ENCODE data around the gene KRTAP4-2. TPM values are rescaled to one million over a fixed set of nuclear protein-coding genes. Genes with fewer than 3 reads are reported as not detected.
A peak's percentile ranks its signal among the peaks of the same experiment; 100 is the strongest.
"Not testable (repeated sequence)": the region's sequence is repeated elsewhere in the genome, so short reads cannot be mapped to it uniquely, and the experiment has no call there.

Gene KRTAP4-2
- total and polyA plus RNA-seq, 8 donors = not detected

GRCh38 chr17:41212524-41213169 is 34.6 kb upstream of the KRTAP4-2 start:
- Histone ChIP-seq H3K27ac (no peak overlapping the region), H3K36me3 (no peaks in the 10 kb centered on the region), H3K4me1 (no peaks in the 10 kb centered on the region), H3K4me3 (no peak overlapping the region), H3K9me3 (no peaks in the 10 kb centered on the region), H3K27me3 (peaks cover 0 to 43% of the 10 kb centered on the region in 2 donors)
- intact Hi-C loops (cut with DNase I) = no loop called here
- no peak for ATAC-seq
- peak in 1 of 4 donors; percentile 53 for DNase-seq
- no peak for TF ChIP-seq CTCF (IDR thresholded peaks at IDR 0.05)

- Histone ChIP-seq H3K4me3 (no peak overlapping the region), H3K27me3 (peaks cover 0 to 42% of the 10 kb centered on the region in 2 donors), H3K9me3 (no peaks in the 10 kb centered on the region), H3K4me1 (no peaks in the 10 kb centered on the region), H3K36me3 (no peaks in the 10 kb centered on the region), H3K27ac (no peak overlapping the region)
- TF ChIP-seq CTCF (IDR thresholded peaks at IDR 0.05) = no peak
- intact Hi-C loops (cut with DNase I) = no loop called here
- no peak for DNase-seq
- ATAC-seq = no peak
Observed at GRCh38 chr17:41211845-41212466, 33.9 kb upstream of the KRTAP4-2 start.

GRCh38 chr17:41199421-41200078 is 21.5 kb upstream of the KRTAP4-2 start:
- ATAC-seq (no peak), DNase-seq (no peak)
- H3K27ac ChIP-seq = no peak overlapping the region
- H3K4me1 ChIP-seq = no peaks in the 10 kb centered on the region
- no peak overlapping the region for H3K4me3 ChIP-seq
- no peak for TF ChIP-seq CTCF (IDR thresholded peaks at IDR 0.05)
- no peaks in the 10 kb centered on the region for H3K36me3 ChIP-seq
- H3K9me3 ChIP-seq = peaks cover 0 to 5% of the 10 kb centered on the region in 2 donors
- intact Hi-C loops (cut with DNase I) = no loop called here
- no peaks in the 10 kb centered on the region for H3K27me3 ChIP-seq

GRCh38 chr17:41196068-41196467 is 18.0 kb upstream of the KRTAP4-2 start:
- DNase-seq = no peak
- H3K4me1 ChIP-seq = no peaks in the 10 kb centered on the region
- intact Hi-C loops (cut with DNase I) = no loop called here
- no peak for TF ChIP-seq CTCF (IDR thresholded peaks at IDR 0.05)
- no peaks in the 10 kb centered on the region for H3K27me3 ChIP-seq
- no peak overlapping the region for H3K4me3 ChIP-seq
- no peaks in the 10 kb centered on the region for H3K36me3 ChIP-seq
- no peak overlapping the region for H3K27ac ChIP-seq
- no peak for ATAC-seq
- peaks cover 0 to 5% of the 10 kb centered on the region in 2 donors for H3K9me3 ChIP-seq

- DNase-seq (no peak), ATAC-seq (no peak)
- TF ChIP-seq CTCF (IDR thresholded peaks at IDR 0.05) = no peak
- no peaks in the 10 kb centered on the region for H3K9me3 ChIP-seq
- no peak overlapping the region for H3K4me3 ChIP-seq
- H3K27me3 ChIP-seq = peaks cover 0 to 18% of the 10 kb centered on the region in 2 donors
- H3K27ac ChIP-seq = no peak overlapping the region
- no peaks in the 10 kb centered on the region for H3K4me1 ChIP-seq
- intact Hi-C loops (cut with DNase I) = no loop called here
- H3K36me3 ChIP-seq = no peaks in the 10 kb centered on the region
Observed at GRCh38 chr17:41190328-41190727, 12.3 kb upstream of the KRTAP4-2 start.

- H3K4me3 ChIP-seq; H3K36me3 ChIP-seq; intact Hi-C loops (cut with DNase I); ATAC-seq; H3K27ac ChIP-seq; H3K4me1 ChIP-seq; H3K9me3 ChIP-seq; DNase-seq: not testable (repeated sequence)
- H3K27me3 ChIP-seq = peaks cover 0 to 18% of the 10 kb centered on the region in 2 donors
Observed at GRCh38 chr17:41189837-41190318, 11.9 kb upstream of the KRTAP4-2 start, which contains the start of gene KRTAP9-1. TSS of gene KRTAP9-1 (plus strand) at chr17:41189887. CDS start at chr17:41189887, 0 bp downstream.

Data from left lung (tissue), 10 donors.